GM19043 (cell line): ENCODE data around the gene BLOC1S4.
"Not testable (repeated sequence)": the region's sequence is repeated elsewhere in the genome, so short reads cannot be mapped to it uniquely, and the experiment has no call there.

Experiments used
- ATAC-seq: cut with Tn5 transposase; IDR thresholded peaks from one replicate; pipeline ENCODE4 v1.9.1; 2021; ENCODE audit warnings: low read depth; ENCODE audit not compliant: unreplicated experiment

Gene BLOC1S4, protein sequence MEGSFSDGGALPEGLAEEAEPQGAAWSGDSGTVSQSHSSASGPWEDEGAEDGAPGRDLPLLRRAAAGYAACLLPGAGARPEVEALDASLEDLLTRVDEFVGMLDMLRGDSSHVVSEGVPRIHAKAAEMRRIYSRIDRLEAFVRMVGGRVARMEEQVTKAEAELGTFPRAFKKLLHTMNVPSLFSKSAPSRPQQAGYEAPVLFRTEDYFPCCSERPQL

GRCh38 chr4:6716018-6716911, at the start of gene BLOC1S4:
Gene BLOC1S4 (plus strand): TSS chr4:6716174. CDS start chr4:6716210, 36 bp downstream.
- ATAC-seq: peak; percentile 73

DNA sequence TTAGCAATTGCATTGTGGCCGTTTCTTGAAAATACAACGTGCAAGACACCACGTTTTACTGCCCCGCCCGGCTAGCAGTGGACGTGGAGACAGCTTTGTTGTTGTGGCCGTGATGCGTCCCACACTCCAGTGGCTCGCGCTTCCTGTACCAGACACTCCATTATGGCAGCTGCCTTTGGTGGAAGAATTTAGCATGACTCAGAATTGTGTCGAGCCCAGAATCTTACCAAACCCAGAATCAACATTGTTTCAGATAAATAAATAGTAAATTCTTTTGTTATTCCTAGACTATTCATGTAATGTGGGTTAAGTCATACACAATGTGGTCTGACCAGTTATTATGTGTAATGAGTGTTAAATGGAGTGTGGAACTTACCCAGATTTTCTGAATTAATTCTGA, 47.6 kb upstream of the BLOC1S4 start:
- ATAC-seq: no peak

- no peak for ATAC-seq
Observed at GRCh38 chr4:6671648-6672047, 44.3 kb upstream of the BLOC1S4 start.

GRCh38 chr4:6672131-6672530, 43.8 kb upstream of the BLOC1S4 start:
- no peak for ATAC-seq

- not testable (repeated sequence) for ATAC-seq
Observed at GRCh38 chr4:6672541-6673190, 43.3 kb upstream of the BLOC1S4 start.

GRCh38 chr4:6673191-6673659, 42.7 kb upstream of the BLOC1S4 start:
- ATAC-seq: not testable (repeated sequence)

DNA sequence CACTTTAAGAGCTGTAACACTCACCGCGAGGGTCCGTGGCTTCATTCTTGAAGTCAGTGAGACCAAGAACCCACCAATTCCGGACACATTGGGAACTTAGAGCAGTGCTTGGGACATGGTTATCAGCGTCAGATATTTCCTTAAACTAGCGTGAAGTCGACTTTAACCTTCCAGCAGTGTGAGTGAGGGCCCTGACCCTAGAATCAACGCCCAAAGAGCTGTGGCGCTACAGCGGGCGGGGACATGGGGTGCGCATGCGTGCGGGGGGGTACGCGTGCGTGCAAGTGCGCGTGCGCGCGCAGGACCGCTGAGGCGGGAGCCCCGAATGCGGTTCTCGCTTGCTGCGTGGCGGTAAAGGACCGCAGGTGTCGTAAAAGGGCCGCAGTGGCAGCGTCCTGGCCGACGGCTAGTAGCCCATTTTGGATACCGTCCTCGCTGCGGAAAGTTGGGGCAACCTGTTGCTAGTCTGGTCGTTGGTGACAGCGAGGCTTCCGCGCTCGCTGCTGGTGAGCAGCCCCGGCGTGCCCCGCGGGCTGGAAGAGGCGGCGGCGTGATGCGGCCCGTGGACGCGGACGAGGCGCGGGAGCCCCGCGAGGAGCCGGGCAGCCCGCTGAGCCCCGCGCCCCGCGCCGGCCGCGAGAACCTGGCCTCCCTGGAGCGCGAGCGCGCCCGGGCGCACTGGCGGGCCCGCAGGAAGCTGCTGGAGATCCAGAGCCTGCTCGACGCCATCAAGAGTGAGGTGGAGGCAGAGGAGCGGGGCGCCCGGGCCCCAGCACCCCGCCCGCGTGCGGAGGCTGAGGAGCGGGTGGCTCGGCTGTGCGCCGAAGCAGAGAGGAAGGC, 42.1 kb upstream of the BLOC1S4 start:
- peak; percentile 69 for ATAC-seq

- ATAC-seq: peak; percentile 26
Observed at GRCh38 chr4:6674500-6675149, 41.3 kb upstream of the BLOC1S4 start.

GRCh38 chr4:6676722-6677558, 39.0 kb upstream of the BLOC1S4 start:
- no peak for ATAC-seq

DNA sequence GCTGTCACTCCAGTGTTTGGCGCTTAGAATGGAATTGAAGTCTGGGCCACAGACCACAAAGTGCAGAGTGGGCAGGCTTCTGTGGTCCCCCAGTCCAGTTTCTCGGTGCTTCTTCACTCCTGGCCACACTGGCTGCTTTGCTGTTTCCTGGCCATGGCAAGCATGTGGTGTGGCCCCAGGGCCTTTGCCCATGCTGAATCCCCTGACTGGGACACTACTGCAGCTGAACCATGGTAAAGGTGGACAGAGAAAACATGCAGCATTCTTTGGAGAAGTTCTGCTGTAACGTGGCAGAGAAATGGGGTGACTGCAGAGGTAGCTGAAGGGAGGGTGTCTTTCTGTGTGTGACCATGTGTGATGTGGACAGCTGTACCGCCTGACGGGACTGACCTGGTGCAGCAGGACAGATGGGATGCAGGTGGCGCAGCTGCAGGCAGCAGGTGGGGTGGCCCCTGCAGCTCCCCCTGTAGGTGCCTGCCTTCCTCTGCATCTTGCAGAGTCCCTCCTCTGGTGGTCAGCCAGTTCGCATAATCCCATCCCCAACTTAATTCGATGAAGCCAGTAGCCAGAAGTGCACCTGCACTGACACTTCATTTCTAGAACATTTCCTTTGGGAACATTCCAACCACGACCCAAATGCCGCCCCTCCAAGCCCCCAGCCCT, 35.5 kb upstream of the BLOC1S4 start:
- no peak for ATAC-seq

DNA sequence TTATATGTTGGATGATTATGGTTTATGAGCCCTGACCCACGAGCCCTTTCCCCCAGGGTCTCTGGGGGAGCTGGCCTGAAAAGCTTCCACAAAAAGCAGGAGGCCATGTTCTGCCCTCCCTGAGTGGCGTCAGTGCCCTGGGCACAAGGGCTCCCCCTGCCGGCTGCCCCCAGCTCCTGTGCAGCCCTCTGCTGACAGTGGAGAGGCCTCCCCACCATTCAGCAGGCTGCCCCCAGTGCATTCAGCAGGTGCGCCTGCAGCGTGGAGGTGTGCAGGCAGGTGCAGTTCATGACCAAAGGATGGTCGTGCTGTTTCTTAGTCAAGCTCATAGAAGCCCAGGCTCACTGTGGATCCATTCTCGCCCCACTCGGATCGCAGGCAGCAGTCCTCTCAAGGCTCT, 34.8 kb upstream of the BLOC1S4 start:
- no peak for ATAC-seq

GRCh38 chr4:6682862-6683590, 32.9 kb upstream of the BLOC1S4 start:
- ATAC-seq: no peak

GRCh38 chr4:6684656-6685055, 31.3 kb upstream of the BLOC1S4 start:
- ATAC-seq: no peak

DNA sequence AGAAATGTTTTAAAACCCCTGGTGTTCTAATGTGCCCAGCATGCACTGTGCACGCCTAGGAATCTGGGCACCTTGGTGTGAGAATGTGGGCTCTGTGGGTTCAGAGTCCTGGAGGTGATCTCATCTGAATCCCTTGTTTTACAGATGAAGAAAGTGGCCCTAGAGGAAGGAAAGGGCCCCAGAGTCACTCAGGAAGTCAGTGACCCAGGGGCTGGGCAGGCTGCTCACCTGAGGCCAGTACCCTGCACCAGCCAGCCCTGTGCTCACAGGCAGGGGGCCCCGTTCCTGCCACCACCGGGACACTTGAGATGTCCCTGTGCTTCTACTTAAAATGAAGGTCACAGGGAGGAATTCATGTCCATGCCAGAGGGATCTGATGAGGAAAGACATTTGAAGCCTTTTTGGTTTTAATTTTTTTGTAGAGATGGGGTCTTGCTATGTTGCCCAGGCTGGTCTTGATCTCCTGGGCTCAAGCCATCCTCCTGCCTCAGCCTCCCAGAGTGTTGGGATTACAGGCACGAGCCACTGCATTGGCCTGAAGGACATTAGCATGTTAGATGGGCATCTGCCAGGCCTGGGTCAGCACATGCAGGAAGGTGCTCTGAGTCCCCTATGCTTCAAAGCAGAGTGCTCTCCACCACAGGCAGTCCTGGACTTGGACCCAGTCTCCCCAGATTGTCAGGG, 29.7 kb upstream of the BLOC1S4 start:
- ATAC-seq: no peak

- no peak for ATAC-seq
Observed at GRCh38 chr4:6687947-6688878, 27.8 kb upstream of the BLOC1S4 start.

- peak; percentile 70 for ATAC-seq
Observed at GRCh38 chr4:6688879-6689505, 27.0 kb upstream of the BLOC1S4 start.
